ENCODE data around the gene KRTAP2-4. TPM values are rescaled to one million over a fixed set of nuclear protein-coding genes. Genes with fewer than 3 reads are reported as not detected.

The KRTAP2-4 gene
- total and polyA plus RNA-seq, 4 donors: not detected

Other genes starting within 250 kb of the KRTAP2-4 start
Only the 30 nearest of the 39 such genes appear.
- not detected for gene KRT20, start 180.6 kb downstream of the KRTAP2-4 start, total RNA-seq
- gene KRT20, start 180.6 kb downstream of the KRTAP2-4 start, polyA plus RNA-seq: not detected
- 1 to 10 TPM in 1 of 2 donors, under 1 TPM in 1; 0.09 to 1.3 TPM for gene KRT23, start 128.2 kb downstream of the KRTAP2-4 start, total RNA-seq
- under 1 TPM in 1 of 2 donors, not detected in 1; 0.24 TPM for gene KRT23, start 128.2 kb downstream of the KRTAP2-4 start, polyA plus RNA-seq
- not detected for gene KRT39, start 98.9 kb downstream of the KRTAP2-4 start, total RNA-seq
- not detected for gene KRT39, start 98.9 kb downstream of the KRTAP2-4 start, polyA plus RNA-seq
- not detected for gene KRT40, start 81.6 kb downstream of the KRTAP2-4 start, total RNA-seq
- gene KRT40, start 81.6 kb downstream of the KRTAP2-4 start, polyA plus RNA-seq: not detected
- not detected for gene KRTAP3-3, start 71.7 kb downstream of the KRTAP2-4 start, total RNA-seq
- gene KRTAP3-3, start 71.7 kb downstream of the KRTAP2-4 start, polyA plus RNA-seq: not detected
- gene KRTAP3-2, start 66.0 kb downstream of the KRTAP2-4 start, total RNA-seq: not detected
- gene KRTAP3-2, start 66.0 kb downstream of the KRTAP2-4 start, polyA plus RNA-seq: not detected
- gene KRTAP3-1, start 56.8 kb downstream of the KRTAP2-4 start, total RNA-seq: not detected
- gene KRTAP3-1, start 56.8 kb downstream of the KRTAP2-4 start, polyA plus RNA-seq: not detected
- gene KRTAP1-5, start 38.7 kb downstream of the KRTAP2-4 start, total RNA-seq: not detected
- gene KRTAP1-5, start 38.7 kb downstream of the KRTAP2-4 start, polyA plus RNA-seq: not detected
- gene KRTAP1-4, start 35.7 kb downstream of the KRTAP2-4 start, total RNA-seq: not detected
- gene KRTAP1-4, start 35.7 kb downstream of the KRTAP2-4 start, polyA plus RNA-seq: not detected
- not detected for gene KRTAP1-3, start 31.0 kb downstream of the KRTAP2-4 start, total RNA-seq
- gene KRTAP1-3, start 31.0 kb downstream of the KRTAP2-4 start, polyA plus RNA-seq: not detected
- not detected for gene KRTAP1-1, start 24.4 kb downstream of the KRTAP2-4 start, total RNA-seq
- not detected for gene KRTAP1-1, start 24.4 kb downstream of the KRTAP2-4 start, polyA plus RNA-seq
- not detected for gene KRTAP2-1, start 18.6 kb downstream of the KRTAP2-4 start, total RNA-seq
- gene KRTAP2-1, start 18.6 kb downstream of the KRTAP2-4 start, polyA plus RNA-seq: not detected
- gene KRTAP2-2, start 10.6 kb downstream of the KRTAP2-4 start, total RNA-seq: not detected
- gene KRTAP2-2, start 10.6 kb downstream of the KRTAP2-4 start, polyA plus RNA-seq: not detected
- not detected for gene KRTAP2-3, start 5.8 kb downstream of the KRTAP2-4 start, total RNA-seq
- not detected for gene KRTAP2-3, start 5.8 kb downstream of the KRTAP2-4 start, polyA plus RNA-seq
- gene KRTAP4-7, start 18.3 kb upstream of the KRTAP2-4 start, total RNA-seq: not detected
- not detected for gene KRTAP4-7, start 18.3 kb upstream of the KRTAP2-4 start, polyA plus RNA-seq
- not detected for gene KRTAP4-8, start 32.3 kb upstream of the KRTAP2-4 start, total RNA-seq
- not detected for gene KRTAP4-8, start 32.3 kb upstream of the KRTAP2-4 start, polyA plus RNA-seq
- gene KRTAP4-16, start 36.3 kb upstream of the KRTAP2-4 start, total RNA-seq: not detected
- not detected for gene KRTAP4-16, start 36.3 kb upstream of the KRTAP2-4 start, polyA plus RNA-seq
- not detected for gene KRTAP4-9, start 39.5 kb upstream of the KRTAP2-4 start, total RNA-seq
- not detected for gene KRTAP4-9, start 39.5 kb upstream of the KRTAP2-4 start, polyA plus RNA-seq
- gene KRTAP4-11, start 52.5 kb upstream of the KRTAP2-4 start, total RNA-seq: not detected
- gene KRTAP4-11, start 52.5 kb upstream of the KRTAP2-4 start, polyA plus RNA-seq: not detected
- gene KRTAP4-12, start 58.3 kb upstream of the KRTAP2-4 start, total RNA-seq: not detected
- not detected for gene KRTAP4-12, start 58.3 kb upstream of the KRTAP2-4 start, polyA plus RNA-seq
- not detected for gene KRTAP4-6, start 74.7 kb upstream of the KRTAP2-4 start, total RNA-seq
- not detected for gene KRTAP4-6, start 74.7 kb upstream of the KRTAP2-4 start, polyA plus RNA-seq
- not detected for gene KRTAP4-5, start 83.9 kb upstream of the KRTAP2-4 start, total RNA-seq
- gene KRTAP4-5, start 83.9 kb upstream of the KRTAP2-4 start, polyA plus RNA-seq: not detected
- gene KRTAP4-4, start 94.9 kb upstream of the KRTAP2-4 start, total RNA-seq: not detected
- not detected for gene KRTAP4-4, start 94.9 kb upstream of the KRTAP2-4 start, polyA plus RNA-seq
- gene KRTAP4-3, start 102.3 kb upstream of the KRTAP2-4 start, total RNA-seq: not detected
- not detected for gene KRTAP4-3, start 102.3 kb upstream of the KRTAP2-4 start, polyA plus RNA-seq
- gene KRTAP4-2, start 112.3 kb upstream of the KRTAP2-4 start, total RNA-seq: not detected
- gene KRTAP4-2, start 112.3 kb upstream of the KRTAP2-4 start, polyA plus RNA-seq: not detected
- gene KRTAP4-1, start 119.0 kb upstream of the KRTAP2-4 start, total RNA-seq: not detected
- not detected for gene KRTAP4-1, start 119.0 kb upstream of the KRTAP2-4 start, polyA plus RNA-seq
- gene KRTAP9-1, start 124.0 kb upstream of the KRTAP2-4 start, total RNA-seq: not detected
- gene KRTAP9-1, start 124.0 kb upstream of the KRTAP2-4 start, polyA plus RNA-seq: not detected
- not detected for gene KRTAP9-2, start 160.8 kb upstream of the KRTAP2-4 start, total RNA-seq
- gene KRTAP9-2, start 160.8 kb upstream of the KRTAP2-4 start, polyA plus RNA-seq: not detected
- not detected for gene KRTAP9-3, start 166.6 kb upstream of the KRTAP2-4 start, total RNA-seq
- not detected for gene KRTAP9-3, start 166.6 kb upstream of the KRTAP2-4 start, polyA plus RNA-seq
- not detected for gene KRTAP9-8, start 172.1 kb upstream of the KRTAP2-4 start, total RNA-seq
- gene KRTAP9-8, start 172.1 kb upstream of the KRTAP2-4 start, polyA plus RNA-seq: not detected